K562 (cell line): ENCODE measurements around the gene CCDC148. TPM values are rescaled to one million over a fixed set of nuclear protein-coding genes. Genes with fewer than 3 reads are reported as not detected.

Experiments
- ATAC-seq: fragments of 200-7000 bp; cut with Tn5 transposase; 3 replicates; pipeline ENCODE4 v1.9.1; 2020; ENCODE audit warnings: moderate library complexity
- BruUV-seq: library from RNA; stranded (reverse); fragments of 400-500 nt; replicated peaks from 2 replicates; lab custom pipeline; 2021; lab: Mats Ljungman, UMichigan
- CTCF ChIA-PET: fragments of 300-600 bp; formaldehyde crosslinking; extraction: SDS; loops from one replicate; lab custom pipeline; 2021; ENCODE audit warnings: low intra/inter-chr PET ratio; lab: Yijun Ruan, JAX
- POLR2A ChIA-PET: fragments of 300-600, 350-650 bp; sonication (Branson Sonifier 250); formaldehyde crosslinking; extraction: SDS; loops from one replicate; lab custom pipeline; 2021; ENCODE audit warnings: antibody characterized with exemption, inconsistent platforms; lab: Yijun Ruan, JAX
- DNase-seq, 4 experiments: peaks; one replicate each; pipeline versions ENCODE4 v3.0.0 to v3.0.0-alpha.2; 2011 to 2018; ENCODE audit warnings: low spot score in 3 of 4, mixed read lengths in 3 of 4; ENCODE audit errors: extremely low read depth in 1 of 4
- FAIRE-seq: peaks from 2 replicates; lab custom pipeline; 2011; peaks lifted over from hg19 to GRCh38; lab: Jason Lieb, UNC
- H2AFZ ChIP-seq: 2 replicates; pipeline ENCODE4 v1.6.0; 2011; ENCODE audit warnings: low read depth, low read length, control low read depth, inconsistent platforms
- H3K27ac ChIP-seq: fragments of 200-600 bp; 3 replicates; pipeline ENCODE4 v1.8.0; 2011; ENCODE audit warnings: low read depth, mild to moderate bottlenecking, control low read depth, inconsistent platforms, low read length, moderate library complexity, mixed read lengths; ENCODE audit errors: extremely low read depth
- H3K27me3 ChIP-seq, 2 experiments: fragments of 300-600 bp in 1 of 2; 2 replicates in 1 of 2; 3 replicates in 1 of 2; pipeline versions ENCODE4 v1.6.0 to v1.8.0; 2011; ENCODE audit warnings: inconsistent platforms in 2 of 2, low read length in 2 of 2, mild to moderate bottlenecking in 1 of 2, mixed read lengths in 1 of 2, moderate library complexity in 1 of 2; ENCODE audit not compliant: control insufficient read depth in 2 of 2, insufficient read depth in 2 of 2
- H3K36me3 ChIP-seq: fragments of 300-600 bp; 3 replicates; pipeline ENCODE4 v1.8.0; 2011; ENCODE audit warnings: mild to moderate bottlenecking, low read length, inconsistent platforms; ENCODE audit not compliant: control insufficient read depth, insufficient read depth
- H3K4me1 ChIP-seq, 2 experiments: fragments of 200-600 bp in 1 of 2; replicated peaks in 1 of 2; 2 replicates in 1 of 2; 3 replicates in 1 of 2; pipeline versions ENCODE4 v1.5.1 to v1.8.0; 2011; ENCODE audit warnings: inconsistent platforms in 2 of 2, low read length in 2 of 2, mild to moderate bottlenecking in 1 of 2, mixed read lengths in 1 of 2, moderate library complexity in 1 of 2; ENCODE audit not compliant: control insufficient read depth in 2 of 2, insufficient read depth in 2 of 2
- H3K4me2 ChIP-seq: 2 replicates; pipeline ENCODE4 v1.6.1; 2011; ENCODE audit warnings: low read length, control low read depth, inconsistent platforms, mixed read lengths; ENCODE audit not compliant: insufficient read depth
- H3K4me3 ChIP-seq: fragments of 200-600 bp; sonication (generic), shearing (Covaris generic); 2 replicates; pipeline ENCODE4 v1.5.1; 2016; ENCODE audit warnings: control low read depth, inconsistent platforms
- H3K79me2 ChIP-seq: fragments of 200-600 bp; 3 replicates; pipeline ENCODE4 v1.8.0; 2011; ENCODE audit warnings: low read length, inconsistent platforms; ENCODE audit not compliant: control insufficient read depth, insufficient read depth
- H3K9ac ChIP-seq, 2 experiments: 2 replicates each; pipeline versions ENCODE4 v1.6.0 to v1.6.1; 2011; ENCODE audit warnings: low read depth in 2 of 2, low read length in 2 of 2, control low read depth in 1 of 2, inconsistent platforms in 1 of 2, mild to moderate bottlenecking in 1 of 2, mixed read lengths in 1 of 2; ENCODE audit not compliant: insufficient read depth in 1 of 2
- H3K9me1 ChIP-seq: one replicate; pipeline ENCODE4 v1.6.0; 2011; ENCODE audit warnings: inconsistent platforms, mild to moderate bottlenecking, low read length, moderate library complexity; ENCODE audit not compliant: control insufficient read depth, insufficient read depth
- H3K9me3 ChIP-seq: replicated peaks from 2 replicates; pipeline ENCODE4 v1.5.1; 2011; ENCODE audit warnings: low read depth, low read length, inconsistent platforms; ENCODE audit not compliant: control insufficient read depth, insufficient read depth
- H4K20me1 ChIP-seq: replicated peaks from 2 replicates; pipeline ENCODE4 v1.6.1; 2011; ENCODE audit warnings: low read length, inconsistent platforms, mixed read lengths; ENCODE audit not compliant: control insufficient read depth, insufficient read depth
- GATAD2A ChIP-seq: fragments of 450-650 bp; IDR thresholded peaks from 2 replicates; pipeline ENCODE4 v1.6.1; 2017
- HDAC2 ChIP-seq: fragments of 450-650 bp; IDR thresholded peaks from 2 replicates; pipeline ENCODE4 v1.6.1; 2016; ENCODE audit warnings: mild to moderate bottlenecking
- MEIS2 ChIP-seq: fragments of 450-650 bp; IDR thresholded peaks from 2 replicates; pipeline ENCODE4 v1.6.1; 2014; ENCODE audit warnings: mild to moderate bottlenecking; ENCODE audit not compliant: partially characterized antibody
- MYBL2 ChIP-seq, 2 experiments: fragments of 450-650 bp in 1 of 2; sonication (generic) in 1 of 2; formaldehyde crosslinking in 1 of 2; IDR thresholded peaks; 2 replicates each; pipeline versions ENCODE4 v1.6.1 to v1.8.1; 2017 to 2022; ENCODE audit warnings: borderline replicate concordance in 1 of 2, inconsistent platforms in 1 of 2, low read depth in 1 of 2, mild to moderate bottlenecking in 1 of 2, missing genetic modification reagents in 1 of 2, moderate library complexity in 1 of 2
- NFE2 ChIP-seq: IDR thresholded peaks from 2 replicates; pipeline ENCODE4 v1.6.1; 2014; ENCODE audit warnings: antibody characterized with exemption, low read depth
- PKNOX1 ChIP-seq: fragments of 450-650 bp; IDR thresholded peaks from 2 replicates; pipeline ENCODE4 v1.6.1; 2016
- RCOR1 ChIP-seq, 2 experiments: IDR thresholded peaks; 2 replicates each; pipeline ENCODE4 v1.6.1; 2012; ENCODE audit warnings: low read depth in 2 of 2, low read length in 2 of 2, borderline replicate concordance in 1 of 2, improper control_type of control experiment in 1 of 2
- RNF2 ChIP-seq: sonication (generic); IDR thresholded peaks from 2 replicates; pipeline ENCODE4 v1.6.1; 2016
- SMC3 ChIP-seq: conservative IDR thresholded peaks from 2 replicates; pipeline ENCODE4 v1.6.1; 2011; ENCODE audit warnings: low read depth, low read length, improper control_type of control experiment; ENCODE audit not compliant: insufficient read depth
- TRIM24 ChIP-seq, 2 experiments: fragments of 450-650 bp; IDR thresholded peaks; 2 replicates each; pipeline ENCODE4 v1.6.1; 2016
- ZBTB34 ChIP-seq: fragments of 250-450 bp; sonication (Bioruptor Pico); IDR thresholded peaks from 2 replicates; pipeline ENCODE4 v1.8.0; 2021; ENCODE audit warnings: mild to moderate bottlenecking, moderate library complexity
- WGBS: fragments of 100-300 bp; shearing (Covaris generic); methylation state at CpG from one replicate; pipeline ENCODE4 v1.1.6; 2016; ENCODE audit warnings: low coverage, mixed read lengths; ENCODE audit not compliant: insufficient coverage; ENCODE audit errors: missing lambda C conversion rate; 5-methylcytosine and 5-hydroxymethylcytosine counted together
- in situ Hi-C: fragments of 300-500 bp; cut with MboI; formaldehyde crosslinking; loops from 4 replicates; pipeline ENCODE4 v1.15.0; 2018; ENCODE audit warnings: inconsistent platforms, mixed read lengths
- intact Hi-C: fragments of 100-400 bp; cut with micrococcal nuclease; formaldehyde crosslinking; loops from 2 replicates; pipeline ENCODE4 v1.14.2; 2022
- polyA plus RNA-seq, 8 experiments: library from polyadenylated mRNA; depleted of rRNA in 4 of 8; stranded (reverse) in 5 of 8; unstranded in 3 of 8; fragments of >200 nt; fragmentation: Nextera tagmentation in 2 of 8; fragmentation: Illumina TruSeq in 1 of 8; extraction: Ambion mirVana in 2 of 8; extraction: Trizol in 1 of 8; gene quantifications; 2 replicates each; pipeline versions ENCODE4 v1.2.1 to v1.2.3, GENCODE V29; 2011 to 2014; ENCODE audit warnings: inconsistent platforms in 1 of 8, missing spikeins in 1 of 8
- total RNA-seq, 7 experiments: library from RNA; depleted of rRNA in 6 of 7; stranded (reverse); fragments of >200 nt in 6 of 7; fragmentation: Illumina TruSeq in 2 of 7; extraction: Trizol in 2 of 7; gene quantifications; 2 replicates each; pipeline versions ENCODE4 v1.2.1 to v1.2.3, GENCODE V29; 2011 to 2021; ENCODE audit warnings: low replicate concordance in 1 of 7
- TF ChIP-seq, protein P1 (sequence below): fragments of 200-800 bp; sonication (Bioruptor generic); IDR thresholded peaks from 2 replicates; pipeline ENCODE4 v1.6.1; 2017; ENCODE audit warnings: missing genetic modification characterization, missing compliant biosample characterization
- TF ChIP-seq, protein P2 (sequence below): fragments of 450-650 bp; formaldehyde crosslinking; IDR thresholded peaks from 2 replicates; pipeline ENCODE4 v1.4.0; 2022; ENCODE audit warnings: missing genetic modification characterization
- TF ChIP-seq, protein P3 (sequence below): fragments of 450-650 bp; IDR thresholded peaks from 2 replicates; pipeline ENCODE4 v1.6.1; 2017; ENCODE audit warnings: antibody characterized with exemption

The CCDC148 gene
- total and polyA plus RNA-seq, 9 of the 15 experiments (the other 6 are each of a cell fraction or from before 2014, with no cell fraction given) = 0.10 to 1.4 (median 0.65) TPM

DNA sequence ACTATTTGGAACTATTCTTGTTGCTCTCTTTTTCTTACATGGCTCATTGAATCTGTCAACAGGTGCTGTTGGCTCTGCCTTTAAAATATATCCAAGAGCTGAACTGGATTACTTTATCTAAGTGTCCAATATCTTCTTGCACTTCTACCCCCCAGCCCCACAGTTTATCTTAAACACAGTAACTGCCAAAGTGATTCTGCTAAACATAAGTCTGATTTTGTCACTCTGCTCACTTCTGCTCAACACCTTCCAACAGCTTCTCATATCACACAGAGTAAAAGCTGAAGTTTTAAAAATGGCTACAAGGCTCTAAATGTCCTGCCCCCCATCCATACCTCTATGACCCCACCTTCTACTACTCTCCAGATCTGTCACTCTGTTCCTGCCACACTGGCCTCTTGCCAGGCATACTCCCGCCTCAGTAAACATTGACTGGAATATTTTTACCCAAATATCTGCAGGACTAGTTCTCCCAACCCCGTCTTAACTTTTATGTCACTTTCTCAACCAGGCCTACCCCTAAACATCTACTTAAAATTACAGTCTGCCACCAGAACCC is 130.7 kb downstream of the CCDC148 start:
- DNase-seq = peak in 2 of 4 experiments; percentile 21 to 56
- Histone ChIP-seq H3K79me2 (no peaks in the 10 kb centered on the region), H3K9me3 (0 out of 2 replicates have a peak, but pooled peaks cover 5% of the 10 kb centered on the region), H3K36me3 (no peaks in the 10 kb centered on the region), H3K9ac (peak overlapping the region in 1 of 2 experiments; percentile 2; a peak in 1 of 4 replicates), H3K4me1 (peaks cover 3 to 30% of the 10 kb centered on the region in 2 experiments; a peak in 4 of 5 replicates), H4K20me1 (no peaks in the 10 kb centered on the region), H3K27me3 (no peaks in the 10 kb centered on the region), H3K9me1 (no peaks in the 10 kb centered on the region), H3K27ac (peak overlapping the region; percentile 59; the same call in 1 of the 3 replicates), H3K4me3 (no peak overlapping the region), H2AFZ (peak overlapping the region; percentile 23), H3K4me2 (no peak overlapping the region)
- intact Hi-C loops = no loop called here
- CTCF ChIA-PET = no interaction called here
- POLR2A ChIA-PET = no interaction called here
- in situ Hi-C loops = no loop called here
- WGBS = 5% methylated on average over 2 of the region's 2 CpGs
- no TSS peak for BruUV-seq
- no peak for FAIRE-seq
- ATAC-seq = peak; percentile 77
- TF ChIP-seq TRIM24 (IDR thresholded peaks at IDR 0.05) (0 out of 4 replicates have a peak, but pooled peaks of 1 of the 2 experiments have one; percentile 34), MYBL2 (IDR thresholded peaks at IDR 0.05; ENCODE audit: low read depth) (0 out of 2 replicates have a peak, but pooled peaks have one; percentile 10), MYBL2 (CRISPR knock-in tag; IDR thresholded peaks at IDR 0.05; ENCODE audit: borderline replicate concordance) (no peak), MEIS2 (peak; percentile 44), RNF2 (0 out of 2 replicates have a peak, but pooled peaks have one; percentile 20), RCOR1 (IDR thresholded peaks at IDR 0.05; ENCODE audit: borderline replicate concordance in 1 of 2, low read depth in 2 of 2, low read length in 2 of 2) (peak in 1 of 2 experiments; percentile 49; a peak in 1 of 4 replicates), NFE2 (peak; percentile 37; the same call in 1 of the 2 replicates), SMC3 (no peak), ZBTB34 (CRISPR knock-in tag) (no peak), GATAD2A (no peak), PKNOX1 (peak; percentile 74), HDAC2 (peak; percentile 35; the same call in 1 of the 2 replicates)
- TF ChIP-seq, protein P1, sequence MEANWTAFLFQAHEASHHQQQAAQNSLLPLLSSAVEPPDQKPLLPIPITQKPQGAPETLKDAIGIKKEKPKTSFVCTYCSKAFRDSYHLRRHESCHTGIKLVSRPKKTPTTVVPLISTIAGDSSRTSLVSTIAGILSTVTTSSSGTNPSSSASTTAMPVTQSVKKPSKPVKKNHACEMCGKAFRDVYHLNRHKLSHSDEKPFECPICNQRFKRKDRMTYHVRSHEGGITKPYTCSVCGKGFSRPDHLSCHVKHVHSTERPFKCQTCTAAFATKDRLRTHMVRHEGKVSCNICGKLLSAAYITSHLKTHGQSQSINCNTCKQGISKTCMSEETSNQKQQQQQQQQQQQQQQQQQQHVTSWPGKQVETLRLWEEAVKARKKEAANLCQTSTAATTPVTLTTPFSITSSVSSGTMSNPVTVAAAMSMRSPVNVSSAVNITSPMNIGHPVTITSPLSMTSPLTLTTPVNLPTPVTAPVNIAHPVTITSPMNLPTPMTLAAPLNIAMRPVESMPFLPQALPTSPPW (CRISPR knock-in tag) = peak; percentile 41; the same call in 1 of the 2 replicates
- TF ChIP-seq, protein P2, sequence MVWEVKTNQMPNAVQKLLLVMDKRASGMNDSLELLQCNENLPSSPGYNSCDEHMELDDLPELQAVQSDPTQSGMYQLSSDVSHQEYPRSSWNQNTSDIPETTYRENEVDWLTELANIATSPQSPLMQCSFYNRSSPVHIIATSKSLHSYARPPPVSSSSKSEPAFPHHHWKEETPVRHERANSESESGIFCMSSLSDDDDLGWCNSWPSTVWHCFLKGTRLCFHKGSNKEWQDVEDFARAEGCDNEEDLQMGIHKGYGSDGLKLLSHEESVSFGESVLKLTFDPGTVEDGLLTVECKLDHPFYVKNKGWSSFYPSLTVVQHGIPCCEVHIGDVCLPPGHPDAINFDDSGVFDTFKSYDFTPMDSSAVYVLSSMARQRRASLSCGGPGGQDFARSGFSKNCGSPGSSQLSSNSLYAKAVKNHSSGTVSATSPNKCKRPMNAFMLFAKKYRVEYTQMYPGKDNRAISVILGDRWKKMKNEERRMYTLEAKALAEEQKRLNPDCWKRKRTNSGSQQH = 0 out of 2 replicates have a peak, but pooled peaks have one; percentile 28
- TF ChIP-seq, protein P3, sequence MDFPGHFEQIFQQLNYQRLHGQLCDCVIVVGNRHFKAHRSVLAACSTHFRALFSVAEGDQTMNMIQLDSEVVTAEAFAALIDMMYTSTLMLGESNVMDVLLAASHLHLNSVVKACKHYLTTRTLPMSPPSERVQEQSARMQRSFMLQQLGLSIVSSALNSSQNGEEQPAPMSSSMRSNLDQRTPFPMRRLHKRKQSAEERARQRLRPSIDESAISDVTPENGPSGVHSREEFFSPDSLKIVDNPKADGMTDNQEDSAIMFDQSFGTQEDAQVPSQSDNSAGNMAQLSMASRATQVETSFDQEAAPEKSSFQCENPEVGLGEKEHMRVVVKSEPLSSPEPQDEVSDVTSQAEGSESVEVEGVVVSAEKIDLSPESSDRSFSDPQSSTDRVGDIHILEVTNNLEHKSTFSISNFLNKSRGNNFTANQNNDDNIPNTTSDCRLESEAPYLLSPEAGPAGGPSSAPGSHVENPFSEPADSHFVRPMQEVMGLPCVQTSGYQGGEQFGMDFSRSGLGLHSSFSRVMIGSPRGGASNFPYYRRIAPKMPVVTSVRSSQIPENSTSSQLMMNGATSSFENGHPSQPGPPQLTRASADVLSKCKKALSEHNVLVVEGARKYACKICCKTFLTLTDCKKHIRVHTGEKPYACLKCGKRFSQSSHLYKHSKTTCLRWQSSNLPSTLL = no peak
